Activated T-cell treated with anti-CD3 and anti-CD28 coated beads, Interleukin-2, amount 50 U/mL, for 4 hours (primary cell): Measurements from ENCODE around the gene DNAJC5. TPM values are rescaled to one million over a fixed set of nuclear protein-coding genes. Genes with fewer than 3 reads are reported as not detected.

ENCODE experiments used
- ATAC-seq, 2 donors: fragments of 200-7000 bp; cut with Tn5 transposase; one replicate each; pipeline ENCODE4 v1.10.0; 2021
- DNase-seq: peaks from one replicate; pipeline ENCODE4 v3.0.0-alpha.2; 2020
- H3K27me3 Mint-ChIP-seq: one replicate; pipeline ENCODE4 v1.8.0; 2021; ENCODE audit warnings: low read depth, mixed read lengths
- H3K36me3 Mint-ChIP-seq: one replicate; pipeline ENCODE4 v1.8.0; 2022; ENCODE audit warnings: mixed read lengths; ENCODE audit not compliant: insufficient read depth
- H3K4me1 Mint-ChIP-seq: one replicate; pipeline ENCODE4 v1.8.0; 2021; ENCODE audit warnings: low read depth, mixed read lengths
- H3K4me3 Mint-ChIP-seq: one replicate; pipeline ENCODE4 v1.8.0; 2021; ENCODE audit warnings: mild to moderate bottlenecking, moderate library complexity, mixed read lengths
- H3K9me3 Mint-ChIP-seq: one replicate; pipeline ENCODE4 v1.8.0; 2021; ENCODE audit warnings: mixed read lengths
- total RNA-seq, 3 donors: library from RNA; stranded (reverse); gene quantifications; one replicate each; pipeline ENCODE4 v1.2.1, GENCODE V29; 2021

The DNAJC5 gene
- total RNA-seq, 3 donors from 2014 or later = 37.2 to 38.5 (median 37.8) TPM

DNA sequence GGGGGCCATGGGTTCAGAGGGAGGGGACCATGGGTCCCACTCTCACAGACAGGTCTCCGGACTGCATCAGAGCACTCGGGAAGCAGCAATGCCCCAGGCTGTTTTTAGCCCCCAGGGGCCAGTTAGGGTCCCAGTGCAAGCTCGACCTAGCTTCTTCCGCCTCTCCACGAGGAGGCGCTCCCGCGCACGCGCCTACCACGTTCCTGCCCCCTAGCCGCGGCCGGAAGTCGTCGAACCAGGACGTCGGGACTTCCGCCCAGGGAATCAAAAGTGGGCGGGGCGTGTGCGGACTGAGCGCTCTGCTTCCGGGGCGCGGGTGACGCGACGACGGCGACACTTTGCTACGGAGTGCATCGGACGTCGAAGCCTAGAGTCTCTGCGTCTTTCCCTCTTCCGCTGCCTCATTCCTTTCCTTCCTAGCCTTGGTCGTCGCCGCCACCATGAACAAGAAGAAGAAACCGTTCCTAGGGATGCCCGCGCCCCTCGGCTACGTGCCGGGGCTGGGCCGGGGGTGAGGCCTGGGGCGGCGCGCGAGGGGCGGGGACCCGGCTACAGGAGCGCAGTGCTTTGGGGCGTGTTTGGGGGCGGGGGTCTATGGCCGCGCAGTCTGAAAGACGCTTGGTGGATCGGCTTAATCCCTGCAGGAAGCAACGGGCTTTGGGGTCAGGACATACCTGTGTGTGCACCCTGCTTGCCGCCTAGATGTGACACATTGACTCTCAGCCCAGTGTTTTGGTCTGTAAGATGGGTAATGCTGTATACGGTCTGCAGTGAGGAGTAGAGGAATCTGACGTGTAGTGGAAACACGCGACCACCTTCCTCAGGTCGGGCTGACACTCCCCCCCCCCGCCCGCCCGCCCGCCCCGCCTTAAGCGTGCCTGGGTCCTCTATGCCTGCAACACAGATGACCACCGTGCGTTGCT is 86.1 kb downstream of the DNAJC5 start, which contains the start of gene PRPF6:
PRPF6 (plus strand) TSS at position 327 of the 923 bp plus-strand sequence; CDS start at position 441, 114 bp downstream.
- H3K4me3 Mint-ChIP-seq = peak within 1 kb of the TSS; percentile 90
- peak; percentile 53 to 65 for ATAC-seq
- H3K9me3 Mint-ChIP-seq = no peaks in the 10 kb centered on the region
- peaks cover 60% of the 10 kb centered on the region for H3K4me1 Mint-ChIP-seq
- no peaks in the 10 kb centered on the region for H3K27me3 Mint-ChIP-seq
- H3K36me3 Mint-ChIP-seq = peaks cover 28% of the 10 kb centered on the region
- peak; percentile 93 for DNase-seq

DNA sequence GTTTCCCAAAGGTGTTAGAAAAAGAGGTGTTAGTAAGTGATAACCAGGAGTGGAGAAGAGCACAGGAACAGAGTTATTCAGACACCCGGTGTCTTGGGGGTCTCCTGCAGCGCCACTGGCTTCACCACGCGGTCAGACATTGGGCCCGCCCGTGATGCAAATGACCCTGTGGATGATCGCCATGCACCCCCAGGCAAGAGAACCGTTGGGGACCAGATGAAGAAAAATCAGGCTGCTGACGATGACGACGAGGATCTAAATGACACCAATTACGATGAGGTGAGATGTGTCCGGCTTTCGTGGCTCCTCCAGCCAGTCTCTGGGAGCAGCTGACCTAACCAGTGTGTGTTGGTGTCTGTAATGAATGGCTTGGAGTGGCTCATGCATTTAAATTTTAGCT is 88.0 kb downstream of the DNAJC5 start:
- ATAC-seq (no peak), DNase-seq (no peak)
- Mint-ChIP-seq H3K36me3 (peaks cover 30% of the 10 kb centered on the region), H3K9me3 (no peaks in the 10 kb centered on the region), H3K4me1 (peaks cover 42% of the 10 kb centered on the region), H3K4me3 (peak overlapping the region; percentile 49), H3K27me3 (no peaks in the 10 kb centered on the region)

Other genes starting within 250 kb of the DNAJC5 start
- 10 to 100 TPM; 11.4 to 16.2 (median 12.4) TPM for gene STMN3, start 241.7 kb upstream of the DNAJC5 start, total RNA-seq
- gene RTEL1, start 236.8 kb upstream of the DNAJC5 start, total RNA-seq = 10 to 100 TPM; 50.6 to 67.7 (median 62.3) TPM
- under 1 TPM in 1 of 3 donors, not detected in 2; 0.47 TPM for gene TNFRSF6B, start 198.5 kb upstream of the DNAJC5 start, total RNA-seq
- 10 to 100 TPM; 62.1 to 67.1 (median 63.5) TPM for gene ARFRP1, start 187.2 kb upstream of the DNAJC5 start, total RNA-seq
- gene ZGPAT, start 187.1 kb upstream of the DNAJC5 start, total RNA-seq = 10 to 100 TPM; 38.1 to 43.9 (median 42.0) TPM
- 10 to 100 TPM in 1 of 3 donors, 1 to 10 TPM in 2; 7.1 to 10.4 (median 9.3) TPM for gene LIME1, start 158.5 kb upstream of the DNAJC5 start, total RNA-seq
- gene SLC2A4RG, start 155.3 kb upstream of the DNAJC5 start, total RNA-seq = 10 to 100 TPM; 17.2 to 18.1 (median 17.3) TPM
- gene ZBTB46, start 63.9 kb upstream of the DNAJC5 start, total RNA-seq = 1 to 10 TPM in 2 of 3 donors, under 1 TPM in 1; 0.89 to 3.8 (median 2.2) TPM
- gene ABHD16B, start 33.6 kb upstream of the DNAJC5 start, total RNA-seq = not detected
- gene TPD52L2, start 29.9 kb upstream of the DNAJC5 start, total RNA-seq = 10 to 100 TPM; 87.4 to 95.0 (median 89.3) TPM
- gene UCKL1, start 61.3 kb downstream of the DNAJC5 start, total RNA-seq = 10 to 100 TPM; 48.8 to 59.4 (median 56.6) TPM
- gene ZNF512B, start 74.8 kb downstream of the DNAJC5 start, total RNA-seq = 10 to 100 TPM; 19.8 to 21.0 (median 20.2) TPM
- gene SAMD10, start 84.5 kb downstream of the DNAJC5 start, total RNA-seq = 10 to 100 TPM; 14.6 to 17.4 (median 16.8) TPM
- 100 to 1,000 TPM in 1 of 3 donors, 10 to 100 TPM in 2; 95.9 to 101 (median 98.7) TPM for gene PRPF6, start 86.0 kb downstream of the DNAJC5 start, total RNA-seq
- gene C20orf204, start 141.1 kb downstream of the DNAJC5 start, total RNA-seq = 1 to 10 TPM; 2.6 to 3.9 (median 3.2) TPM
- gene SOX18, start 154.5 kb downstream of the DNAJC5 start, total RNA-seq = under 1 TPM; 0.13 to 0.24 (median 0.24) TPM
- gene TCEA2, start 168.1 kb downstream of the DNAJC5 start, total RNA-seq = 10 to 100 TPM; 10.5 to 17.3 (median 11.5) TPM
- gene RGS19, start 184.4 kb downstream of the DNAJC5 start, total RNA-seq = 10 to 100 TPM; 41.7 to 49.0 (median 47.0) TPM
- under 1 TPM in 2 of 3 donors, not detected in 1; 0.05 to 0.11 TPM for gene OPRL1, start 185.0 kb downstream of the DNAJC5 start, total RNA-seq
- gene LKAAEAR1, start 189.3 kb downstream of the DNAJC5 start, total RNA-seq = under 1 TPM; 0.30 to 0.47 (median 0.38) TPM
- not detected for gene NPBWR2, start 212.4 kb downstream of the DNAJC5 start, total RNA-seq